Panc1 (cell line): ENCODE data around the gene PIK3R6.

Experiments used
- CTCF ChIP-seq: fragments of 450-650 bp; IDR thresholded peaks from 2 replicates; pipeline ENCODE4 v1.5.1; 2017; ENCODE audit warnings: mild to moderate bottlenecking
- POLR2AphosphoS5 ChIP-seq: IDR thresholded peaks from 2 replicates; pipeline ENCODE4 v1.6.1; 2012; ENCODE audit warnings: mild to moderate bottlenecking, low read depth, low read length, moderate library complexity
- TF ChIP-seq, protein P1 (sequence below), 2 experiments: IDR thresholded peaks; 2 replicates each; pipeline ENCODE4 v1.6.1; 2011 to 2012; ENCODE audit warnings: low read depth in 2 of 2, control low read depth in 1 of 2, low read length in 1 of 2, mild to moderate bottlenecking in 1 of 2, moderate library complexity in 1 of 2; ENCODE audit not compliant: insufficient read depth in 1 of 2

DNA sequence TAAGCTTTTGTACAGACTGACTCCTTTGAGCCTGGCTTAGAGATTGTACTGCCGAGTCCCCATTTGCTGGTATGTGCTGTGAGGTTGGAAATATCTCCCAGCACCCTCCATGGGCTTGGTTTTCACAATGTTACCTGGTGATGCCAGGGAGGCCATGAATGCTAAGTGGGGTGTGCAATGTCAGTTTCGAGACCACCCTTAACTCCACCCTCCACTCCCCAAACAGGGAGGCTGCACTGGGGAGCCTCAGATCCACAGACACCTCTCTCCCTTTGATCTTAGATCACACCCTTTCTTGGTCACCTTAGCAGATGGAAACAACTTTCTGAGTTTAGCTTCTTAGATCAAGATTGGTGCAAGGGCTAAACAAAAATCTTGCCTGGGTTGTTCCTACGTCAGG lies 28.6 kb upstream of the PIK3R6 start:
- no peak for TF ChIP-seq POLR2AphosphoS5
- TF ChIP-seq CTCF = no peak
- TF ChIP-seq, protein P1, sequence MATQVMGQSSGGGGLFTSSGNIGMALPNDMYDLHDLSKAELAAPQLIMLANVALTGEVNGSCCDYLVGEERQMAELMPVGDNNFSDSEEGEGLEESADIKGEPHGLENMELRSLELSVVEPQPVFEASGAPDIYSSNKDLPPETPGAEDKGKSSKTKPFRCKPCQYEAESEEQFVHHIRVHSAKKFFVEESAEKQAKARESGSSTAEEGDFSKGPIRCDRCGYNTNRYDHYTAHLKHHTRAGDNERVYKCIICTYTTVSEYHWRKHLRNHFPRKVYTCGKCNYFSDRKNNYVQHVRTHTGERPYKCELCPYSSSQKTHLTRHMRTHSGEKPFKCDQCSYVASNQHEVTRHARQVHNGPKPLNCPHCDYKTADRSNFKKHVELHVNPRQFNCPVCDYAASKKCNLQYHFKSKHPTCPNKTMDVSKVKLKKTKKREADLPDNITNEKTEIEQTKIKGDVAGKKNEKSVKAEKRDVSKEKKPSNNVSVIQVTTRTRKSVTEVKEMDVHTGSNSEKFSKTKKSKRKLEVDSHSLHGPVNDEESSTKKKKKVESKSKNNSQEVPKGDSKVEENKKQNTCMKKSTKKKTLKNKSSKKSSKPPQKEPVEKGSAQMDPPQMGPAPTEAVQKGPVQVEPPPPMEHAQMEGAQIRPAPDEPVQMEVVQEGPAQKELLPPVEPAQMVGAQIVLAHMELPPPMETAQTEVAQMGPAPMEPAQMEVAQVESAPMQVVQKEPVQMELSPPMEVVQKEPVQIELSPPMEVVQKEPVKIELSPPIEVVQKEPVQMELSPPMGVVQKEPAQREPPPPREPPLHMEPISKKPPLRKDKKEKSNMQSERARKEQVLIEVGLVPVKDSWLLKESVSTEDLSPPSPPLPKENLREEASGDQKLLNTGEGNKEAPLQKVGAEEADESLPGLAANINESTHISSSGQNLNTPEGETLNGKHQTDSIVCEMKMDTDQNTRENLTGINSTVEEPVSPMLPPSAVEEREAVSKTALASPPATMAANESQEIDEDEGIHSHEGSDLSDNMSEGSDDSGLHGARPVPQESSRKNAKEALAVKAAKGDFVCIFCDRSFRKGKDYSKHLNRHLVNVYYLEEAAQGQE (IDR thresholded peaks at IDR 0.05; ENCODE audit: insufficient read depth in 1 of 2, low read depth in 2 of 2, low read length in 1 of 2) = no peak
